Hepatic stellate cell (primary cell): Measurements from ENCODE around the gene TUB.

Experiments used
- DNase-seq: peaks from one replicate; pipeline ENCODE4 v3.0.0; 2011; ENCODE audit warnings: low spot score

Gene TUB

GRCh38 chr11:8069771-8070170 is 11.2 kb upstream of the TUB start:
- DNase-seq, result no peak

GRCh38 chr11:8070417-8071115 is 10.4 kb upstream of the TUB start:
- DNase-seq, result peak; percentile 78

- DNase-seq, result no peak
Observed at GRCh38 chr11:8071616-8072581, 9.1 kb upstream of the TUB start.

GRCh38 chr11:8075119-8075726 is 5.8 kb upstream of the TUB start:
- no peak for DNase-seq

- no peak for DNase-seq
Observed at GRCh38 chr11:8079111-8079675, 1.8 kb upstream of the TUB start.

GRCh38 chr11:8080069-8080670 is 841 bp upstream of the TUB start:
- DNase-seq, result no peak

GRCh38 chr11:8081591-8082250 is 710 bp downstream of the TUB start:
- no peak for DNase-seq

- DNase-seq, result no peak
Observed at GRCh38 chr11:8082391-8083087, 1.5 kb downstream of the TUB start.

- DNase-seq, result no peak
Observed at GRCh38 chr11:8083088-8083395, 2.0 kb downstream of the TUB start.

GRCh38 chr11:8083871-8084281 is 2.9 kb downstream of the TUB start:
- no peak for DNase-seq

- no peak for DNase-seq
Observed at GRCh38 chr11:8084352-8084751, 3.3 kb downstream of the TUB start.

GRCh38 chr11:8085011-8085645 is 4.1 kb downstream of the TUB start:
- DNase-seq, result no peak

GRCh38 chr11:8086001-8086479 is 5.0 kb downstream of the TUB start:
- no peak for DNase-seq

- no peak for DNase-seq
Observed at GRCh38 chr11:8086571-8086970, 5.6 kb downstream of the TUB start.

- DNase-seq, result no peak
Observed at GRCh38 chr11:8087185-8087584, 6.2 kb downstream of the TUB start.

- no peak for DNase-seq
Observed at GRCh38 chr11:8087756-8088155, 6.7 kb downstream of the TUB start.

- DNase-seq, result no peak
Observed at GRCh38 chr11:8089791-8090510, 8.9 kb downstream of the TUB start.

GRCh38 chr11:8090756-8091155 is 9.7 kb downstream of the TUB start:
- peak; percentile 54 for DNase-seq

GRCh38 chr11:8091721-8092120 is 10.7 kb downstream of the TUB start:
- DNase-seq, result no peak
